GM23338 (cell line): ENCODE results near the gene M6PR. TPM values are rescaled to one million over a fixed set of nuclear protein-coding genes. Genes with fewer than 3 reads are reported as not detected.

Source experiments
- ATAC-seq: fragments of 200-7000 bp; cut with Tn5 transposase; 3 replicates; pipeline ENCODE4 v1.9.1; 2020
- DNase-seq: peaks from one replicate; pipeline ENCODE4 v3.0.0-alpha.2; 2015; ENCODE audit warnings: low spot score
- H2AFZ ChIP-seq: fragments of 200-600 bp; sonication (generic); 2 replicates; pipeline ENCODE4 v1.8.0; 2016; ENCODE audit warnings: antibody characterized with exemption, mild to moderate bottlenecking, moderate library complexity
- H3F3A ChIP-seq: fragments of 200-600 bp; sonication (generic); replicated peaks from 2 replicates; pipeline ENCODE4 v1.8.0; 2017; ENCODE audit warnings: antibody characterized with exemption, mixed run types, low read depth
- H3K27ac ChIP-seq: fragments of 200-600 bp; sonication (generic); 2 replicates; pipeline ENCODE4 v1.6.1; 2016; ENCODE audit warnings: low read depth
- H3K27me3 ChIP-seq: fragments of 200-600 bp; sonication (generic); 2 replicates; pipeline ENCODE4 v1.8.0; 2016; ENCODE audit warnings: mild to moderate bottlenecking, mixed run types, moderate library complexity; ENCODE audit not compliant: insufficient read depth
- H3K36me3 ChIP-seq: fragments of 200-600 bp; sonication (generic); 2 replicates; pipeline ENCODE4 v1.8.0; 2016; ENCODE audit warnings: mild to moderate bottlenecking; ENCODE audit not compliant: insufficient read depth
- H3K4me1 ChIP-seq: fragments of 200-600 bp; sonication (generic); 2 replicates; pipeline ENCODE4 v1.8.0; 2016; ENCODE audit warnings: mild to moderate bottlenecking, moderate library complexity; ENCODE audit not compliant: insufficient read depth
- H3K4me2 ChIP-seq: fragments of 200-600 bp; sonication (generic); 2 replicates; pipeline ENCODE4 v1.7.1; 2017; ENCODE audit warnings: mixed run types
- H3K4me3 ChIP-seq: fragments of 200-600 bp; sonication (generic); 2 replicates; pipeline ENCODE4 v1.6.1; 2016; ENCODE audit warnings: mixed run types
- H3K79me2 ChIP-seq: fragments of 200-600 bp; sonication (generic); replicated peaks from 2 replicates; pipeline ENCODE4 v1.8.0; 2017; ENCODE audit warnings: mild to moderate bottlenecking; ENCODE audit not compliant: insufficient read depth
- H3K9me2 ChIP-seq: fragments of 200-600 bp; sonication (generic); 2 replicates; pipeline ENCODE4 v1.8.0; 2017; ENCODE audit not compliant: insufficient read depth
- H4K20me1 ChIP-seq: fragments of 200-600 bp; sonication (generic); replicated peaks from 2 replicates; pipeline ENCODE4 v1.8.0; 2017; ENCODE audit warnings: mild to moderate bottlenecking; ENCODE audit not compliant: insufficient read depth
- H3K27ac Mint-ChIP-seq: 2 replicates; pipeline ENCODE4 v1.8.0; 2020; ENCODE audit warnings: inconsistent platforms, mild to moderate bottlenecking, moderate library complexity, mixed read lengths
- H3K27me3 Mint-ChIP-seq: 3 replicates; pipeline ENCODE4 v1.8.0; 2022; ENCODE audit warnings: low read depth, mild to moderate bottlenecking, moderate library complexity, mixed read lengths, inconsistent platforms; ENCODE audit not compliant: insufficient read depth, poor library complexity
- H3K36me3 Mint-ChIP-seq: 3 replicates; pipeline ENCODE4 v1.8.0; 2021; ENCODE audit warnings: low read depth, mild to moderate bottlenecking, inconsistent platforms, moderate library complexity, mixed read lengths
- H3K4me1 Mint-ChIP-seq: 3 replicates; pipeline ENCODE4 v1.8.0; 2020; ENCODE audit warnings: mild to moderate bottlenecking, inconsistent platforms, mixed read lengths
- H3K4me3 Mint-ChIP-seq: 3 replicates; pipeline ENCODE4 v1.8.0; 2021; ENCODE audit warnings: moderate library complexity, mild to moderate bottlenecking, inconsistent platforms, mixed read lengths
- H3K9me3 Mint-ChIP-seq: 3 replicates; pipeline ENCODE4 v1.8.0; 2020; ENCODE audit warnings: moderate library complexity, mild to moderate bottlenecking, inconsistent platforms, mixed read lengths
- CREB1 ChIP-seq: fragments of 250-450 bp; sonication (Bioruptor Pico); IDR thresholded peaks from 2 replicates; pipeline ENCODE4 v1.5.0; 2020; ENCODE audit warnings: low read depth, mild to moderate bottlenecking, moderate library complexity
- ETS1 ChIP-seq: IDR thresholded peaks from 2 replicates; pipeline ENCODE4 v1.6.1; 2016; ENCODE audit warnings: antibody characterized with exemption
- JUNB ChIP-seq: IDR thresholded peaks from one replicate; pipeline ENCODE4 v1.6.1; 2016; ENCODE audit warnings: antibody characterized with exemption; ENCODE audit not compliant: unreplicated experiment
- POLR2AphosphoS5 ChIP-seq: IDR thresholded peaks from 2 replicates; pipeline ENCODE4 v1.6.1; 2016; ENCODE audit warnings: antibody characterized with exemption, low read depth
- ZNF331 ChIP-seq: fragments of 250-450 bp; sonication (Bioruptor Pico); IDR thresholded peaks from 2 replicates; pipeline ENCODE4 v1.5.0; 2020; ENCODE audit warnings: low read depth, mild to moderate bottlenecking, moderate library complexity
- ZNF462 ChIP-seq: fragments of 250-450 bp; sonication (Bioruptor Pico); IDR thresholded peaks from 2 replicates; pipeline ENCODE4 v1.5.0; 2020; ENCODE audit warnings: mild to moderate bottlenecking, moderate library complexity
- polyA plus RNA-seq: library from polyadenylated mRNA; unstranded; fragments of >200 nt; fragmentation: Nextera tagmentation; extraction: Ambion mirVana; gene quantifications from 2 replicates; pipeline ENCODE4 v1.2.1, GENCODE V29; 2016
- total RNA-seq: library from RNA; depleted of rRNA; stranded (reverse); fragments of >200 nt; shearing (Covaris generic); gene quantifications from 2 replicates; pipeline ENCODE4 v1.2.3, GENCODE V29; 2014

Gene M6PR
- total and polyA plus RNA-seq, 2 experiments from 2014 or later, result 103 to 147 TPM

GRCh38 chr12:8996682-8997405 is 47.4 kb upstream of the M6PR start (continued):
- TF ChIP-seq ZNF331 (no peak), POLR2AphosphoS5 (no peak), CREB1 (CRISPR knock-in tag) (no peak), ETS1 (no peak), ZNF462 (CRISPR knock-in tag) (no peak)

- no peak overlapping the region for H3K27ac ChIP-seq
- H3K79me2 ChIP-seq, result no peaks in the 10 kb centered on the region
- TF ChIP-seq ZNF462 (CRISPR knock-in tag), result no peak
- TF ChIP-seq CREB1 (CRISPR knock-in tag), result no peak
- TF ChIP-seq JUNB, result no peak
Observed at GRCh38 chr12:8995021-8995775, 45.8 kb upstream of the M6PR start.

More at GRCh38 chr12:8995021-8995775, 45.8 kb upstream of the M6PR start:
- H4K20me1 ChIP-seq, result no peaks in the 10 kb centered on the region
- no peaks in the 10 kb centered on the region for H3K9me3 Mint-ChIP-seq
- no peak overlapping the region for H2AFZ ChIP-seq
- DNase-seq (no peak), ATAC-seq (no peak)
- H3K4me3 Mint-ChIP-seq, result no peak overlapping the region
- H3K9me2 ChIP-seq, result no peaks in the 10 kb centered on the region
- peaks cover 6% of the 10 kb centered on the region for H3K4me1 Mint-ChIP-seq
- H3K4me1 ChIP-seq, result no peaks in the 10 kb centered on the region
- H3K4me2 ChIP-seq, result no peak overlapping the region
- no peaks in the 10 kb centered on the region for H3K27me3 Mint-ChIP-seq
- no peak overlapping the region for H3K4me3 ChIP-seq
- H3K36me3 ChIP-seq, result no peaks in the 10 kb centered on the region
- no peaks in the 10 kb centered on the region for H3K36me3 Mint-ChIP-seq
- no peaks in the 10 kb centered on the region for H3F3A ChIP-seq
- no peak overlapping the region for H3K27ac Mint-ChIP-seq
- no peaks in the 10 kb centered on the region for H3K27me3 ChIP-seq
